A549 (cell line): ENCODE data around the gene TMCC3. TPM values are rescaled to one million over a fixed set of nuclear protein-coding genes. Genes with fewer than 3 reads are reported as not detected.

Experiments
- ATAC-seq, 2 experiments: fragments of 200-7000 bp in 1 of 2; fragments of >200 bp in 1 of 2; cut with Nextera tagmentation in 1 of 2; cut with Tn5 transposase in 1 of 2; 3 replicates each; pipeline versions ENCODE4 v1.8.0 to v1.9.1; 2018 to 2020; ENCODE audit warnings: mild to moderate bottlenecking in 1 of 2, moderate library complexity in 1 of 2
- CTCF ChIA-PET: fragments of 300-600 bp; sonication (Branson Sonifier 250); formaldehyde crosslinking; extraction: SDS; loops from one replicate; lab custom pipeline; 2021; ENCODE audit warnings: antibody characterized with exemption, inconsistent platforms; lab: Yijun Ruan, JAX
- POLR2A ChIA-PET: fragments of 350-600 bp; formaldehyde crosslinking; extraction: SDS; loops from one replicate; lab custom pipeline; 2021; ENCODE audit warnings: antibody characterized with exemption, inconsistent platforms; lab: Yijun Ruan, JAX
- DNase-seq, 2 experiments: peaks; one replicate each; pipeline versions ENCODE4 v3.0.0 to v3.0.0-alpha.2; 2011 to 2016; ENCODE audit warnings: low read depth in 1 of 2, low spot score in 1 of 2
- FAIRE-seq: peaks from 2 replicates; lab custom pipeline; 2011; peaks lifted over from hg19 to GRCh38; lab: Jason Lieb, UNC
- H3K27ac ChIP-seq, 2 experiments: fragments of >200 bp; sonication (Bioruptor Twin); formaldehyde crosslinking; 3 replicates each; pipeline ENCODE4 v1.5.1; 2016 to 2017
- H3K4me1 ChIP-seq: fragments of >200 bp; sonication (Bioruptor Twin); formaldehyde crosslinking; 3 replicates; pipeline ENCODE4 v1.6.1; 2016
- H3K4me2 ChIP-seq: fragments of >200 bp; sonication (Bioruptor Twin); formaldehyde crosslinking; 3 replicates; pipeline ENCODE4 v1.6.1; 2016
- H3K4me3 ChIP-seq: fragments of >200 bp; sonication (Bioruptor Twin); formaldehyde crosslinking; 3 replicates; pipeline ENCODE4 v1.5.1; 2016
- H3K9me3 ChIP-seq: fragments of >200 bp; sonication (Bioruptor Twin); formaldehyde crosslinking; 3 replicates; pipeline ENCODE4 v1.6.1; 2016
- CHD4 ChIP-seq: fragments of 200-600 bp; sonication (generic); IDR thresholded peaks from 2 replicates; pipeline ENCODE4 v1.6.1; 2016; ENCODE audit warnings: antibody characterized with exemption, mild to moderate bottlenecking, borderline replicate concordance
- E2F6 ChIP-seq: IDR thresholded peaks from 2 replicates; pipeline ENCODE4 v1.6.1; 2012; ENCODE audit warnings: low read depth, borderline replicate concordance
- ESRRA ChIP-seq: fragments of 150-350 bp; IDR thresholded peaks from 2 replicates; pipeline ENCODE4 v1.6.1; 2014; ENCODE audit warnings: mild to moderate bottlenecking, low read length, borderline replicate concordance
- FOSL2 ChIP-seq, 2 experiments: fragments of 450-650 bp in 1 of 2; fragments of >200 bp in 1 of 2; sonication (Bioruptor Twin) in 1 of 2; formaldehyde crosslinking; IDR thresholded peaks; 2 replicates each; pipeline versions ENCODE4 v1.5.0 to v1.6.1; 2016 to 2020; ENCODE audit warnings: mild to moderate bottlenecking in 1 of 2, moderate library complexity in 1 of 2
- FOXS1 ChIP-seq: fragments of 250-450 bp; sonication (Bioruptor Pico); IDR thresholded peaks from 2 replicates; pipeline ENCODE4 v1.5.0; 2020; ENCODE audit warnings: mild to moderate bottlenecking, moderate library complexity
- HES2 ChIP-seq: fragments of >200 bp; sonication (Bioruptor Twin); formaldehyde crosslinking; IDR thresholded peaks from 2 replicates; pipeline ENCODE4 v1.6.1; 2016
- HEYL ChIP-seq: fragments of 250-450 bp; sonication (Bioruptor Pico); IDR thresholded peaks from 2 replicates; pipeline ENCODE4 v1.8.0; 2021; ENCODE audit warnings: mild to moderate bottlenecking, moderate library complexity
- HMGXB4 ChIP-seq: fragments of 250-450 bp; sonication (Bioruptor Pico); IDR thresholded peaks from 2 replicates; pipeline ENCODE4 v1.5.0; 2021; ENCODE audit warnings: mild to moderate bottlenecking, moderate library complexity, borderline replicate concordance
- HOXB5 ChIP-seq: fragments of 250-450 bp; sonication (Bioruptor Pico); IDR thresholded peaks from 2 replicates; pipeline ENCODE4 v1.5.0; 2020; ENCODE audit warnings: mild to moderate bottlenecking, moderate library complexity
- KDM5A ChIP-seq: fragments of 200-600 bp; sonication (generic); IDR thresholded peaks from 2 replicates; pipeline ENCODE4 v1.6.1; 2016; ENCODE audit warnings: antibody characterized with exemption, mild to moderate bottlenecking
- MYC ChIP-seq: IDR thresholded peaks from 2 replicates; pipeline ENCODE4 v1.6.1; 2012; ENCODE audit warnings: mild to moderate bottlenecking, inconsistent platforms, low read length, improper control_type of control experiment, borderline replicate concordance
- NFE2L2 ChIP-seq: fragments of 150-350 bp; conservative IDR thresholded peaks from 2 replicates; pipeline ENCODE4 v1.6.1; 2014; ENCODE audit warnings: low read length
- PHF8 ChIP-seq: fragments of 200-600 bp; sonication (generic); IDR thresholded peaks from 2 replicates; pipeline ENCODE4 v1.6.1; 2016; ENCODE audit warnings: low read depth, mild to moderate bottlenecking, antibody characterized with exemption, moderate library complexity, borderline replicate concordance
- RARB ChIP-seq: fragments of 250-450 bp; sonication (Bioruptor Pico); IDR thresholded peaks from 2 replicates; pipeline ENCODE4 v1.8.0; 2021; ENCODE audit warnings: mild to moderate bottlenecking, moderate library complexity
- RCOR1 ChIP-seq: fragments of 150-350 bp; IDR thresholded peaks from 2 replicates; pipeline ENCODE4 v1.6.1; 2014; ENCODE audit warnings: antibody characterized with exemption, low read length, low read depth
- RFX5 ChIP-seq: fragments of 450-650 bp; IDR thresholded peaks from 2 replicates; pipeline ENCODE4 v1.7.1; 2014; ENCODE audit warnings: antibody characterized with exemption, mild to moderate bottlenecking, moderate library complexity
- SMC3 ChIP-seq: fragments of >200 bp; sonication (Bioruptor Twin); formaldehyde crosslinking; IDR thresholded peaks from 3 replicates; pipeline ENCODE4 v1.6.1; 2018; ENCODE audit warnings: inconsistent platforms
- SREBF2 ChIP-seq: fragments of 450-650 bp; IDR thresholded peaks from 2 replicates; pipeline ENCODE4 v1.6.1; 2014; ENCODE audit warnings: mild to moderate bottlenecking, moderate library complexity
- TP53 ChIP-seq: fragments of 250-450 bp; sonication (Bioruptor Pico); IDR thresholded peaks from 2 replicates; pipeline ENCODE4 v1.5.0; 2021; ENCODE audit warnings: mild to moderate bottlenecking, moderate library complexity
- ZC3H11A ChIP-seq: fragments of 450-650 bp; IDR thresholded peaks from 2 replicates; pipeline ENCODE4 v1.6.1; 2014; ENCODE audit warnings: antibody characterized with exemption, mild to moderate bottlenecking
- ZFP36 ChIP-seq: fragments of 450-650 bp; IDR thresholded peaks from 2 replicates; pipeline ENCODE4 v1.6.1; 2014; ENCODE audit warnings: borderline replicate concordance; ENCODE audit not compliant: partially characterized antibody
- WGBS: methylation state at CpG from one replicate; pipeline ENCODE4 v1.1.6; 2017; ENCODE audit errors: missing lambda C conversion rate; 5-methylcytosine and 5-hydroxymethylcytosine counted together
- polyA plus RNA-seq, 4 experiments: library from polyadenylated mRNA; depleted of rRNA in 3 of 4; stranded (reverse); fragments of >200 nt; fragmentation: RNase III in 1 of 4; extraction: RNeasy Plus Mini Kit Qiagen cat#74134 plus additional on column Dnase treatment in 1 of 4; gene quantifications; 2 replicates in 3 of 4; 3 replicates in 1 of 4; pipeline ENCODE4 v1.2.3, GENCODE V29; 2011 to 2017
- TF ChIP-seq, protein P1 (sequence below): IDR thresholded peaks from 2 replicates; pipeline ENCODE4 v1.6.1; 2012
- TF ChIP-seq, protein P2 (sequence below): fragments of >200 bp; sonication (Bioruptor Twin); formaldehyde crosslinking; IDR thresholded peaks from 3 replicates; pipeline ENCODE4 v1.6.1; 2016

The TMCC3 gene
- polyA plus RNA-seq, 2 of the 4 experiments (the other 2 are of a cell fraction), result 0.50 to 0.62 TPM

DNA sequence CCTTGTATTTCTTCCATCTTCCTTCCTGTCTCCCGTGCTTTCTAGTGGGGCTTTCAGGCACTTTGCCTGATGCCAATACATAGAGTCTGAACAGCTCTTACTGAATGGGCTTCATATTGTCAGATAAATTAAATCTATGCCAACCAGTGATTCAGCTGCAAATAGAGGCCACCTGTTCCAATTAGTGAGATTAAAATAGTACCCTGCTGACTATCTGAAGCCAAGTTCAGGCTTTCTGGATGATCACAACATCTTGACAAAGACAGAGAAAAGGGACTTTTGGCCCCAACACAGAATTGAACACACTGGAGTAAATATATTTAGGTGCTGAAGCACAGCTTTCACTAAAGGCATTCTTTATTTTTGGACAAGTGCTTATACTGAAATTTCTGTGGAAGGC is 11.8 kb downstream of the TMCC3 start:
- Histone ChIP-seq H3K27ac (no peak overlapping the region), H3K4me3 (no peak overlapping the region), H3K4me1 (no peaks in the 10 kb centered on the region), H3K9me3 (no peaks in the 10 kb centered on the region), H3K4me2 (no peak overlapping the region)
- no peak for DNase-seq
- POLR2A ChIA-PET, result no interaction called here
- FAIRE-seq, result no peak
- 68% methylated on average over 1 of the region's 1 CpG for WGBS
- ATAC-seq, result no peak
- no peak for TF ChIP-seq HOXB5 (CRISPR knock-in tag)
- TF ChIP-seq, all 56 proteins: peak for 0
- CTCF ChIA-PET, result interaction anchor here (0.9 kb wide), 1 partner anchor 9 kb away, joined by 3 read pairs; no protein-coding TSS in a partner anchor

- Histone ChIP-seq H3K4me3 (no peak overlapping the region), H3K4me1 (no peaks in the 10 kb centered on the region), H3K9me3 (no peaks in the 10 kb centered on the region), H3K27ac (no peak overlapping the region)
- FAIRE-seq (no peak), ATAC-seq (no peak)
- 77% methylated on average over 4 of the region's 4 CpGs for WGBS
- TF ChIP-seq NFE2L2 (no peak), TP53 (CRISPR knock-in tag) (no peak), FOSL2 (IDR thresholded peaks at IDR 0.05) (no peak), FOSL2 (CRISPR knock-in tag; IDR thresholded peaks at IDR 0.05) (no peak), E2F6 (no peak), RCOR1 (no peak), KDM5A (no peak)
- TF ChIP-seq, protein P1, sequence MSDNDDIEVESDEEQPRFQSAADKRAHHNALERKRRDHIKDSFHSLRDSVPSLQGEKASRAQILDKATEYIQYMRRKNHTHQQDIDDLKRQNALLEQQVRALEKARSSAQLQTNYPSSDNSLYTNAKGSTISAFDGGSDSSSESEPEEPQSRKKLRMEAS, result no peak
- TF ChIP-seq, all 56 proteins: peak for 0
- no peak overlapping the region for H3K4me2 ChIP-seq
- POLR2A ChIA-PET, result no interaction called here
- DNase-seq, result no peak
- CTCF ChIA-PET, result interaction anchor here (0.7 to 1.0 kb wide), 2 partner anchors 15 to 17 kb away, joined by 3 read pairs; no protein-coding TSS in a partner anchor
Observed at GRCh38 chr12:94637390-94638113, 12.8 kb downstream of the TMCC3 start.

GRCh38 chr12:94636462-94637085 is 13.8 kb downstream of the TMCC3 start:
- ATAC-seq (no peak), DNase-seq (no peak), FAIRE-seq (no peak)
- POLR2A ChIA-PET, result no interaction called here
- Histone ChIP-seq H3K4me2 (no peak overlapping the region), H3K4me1 (no peaks in the 10 kb centered on the region), H3K9me3 (no peaks in the 10 kb centered on the region), H3K4me3 (no peak overlapping the region), H3K27ac (no peak overlapping the region)
- 51% methylated on average over 3 of the region's 3 CpGs for WGBS
- CTCF ChIA-PET, result interaction anchor here (0.6 to 1.0 kb wide), 3 partner anchors 15 to 16 kb away, joined by 3 read pairs; no protein-coding TSS in a partner anchor
- TF ChIP-seq MYC, result no peak
- no peak for TF ChIP-seq FOSL2 (IDR thresholded peaks at IDR 0.05)
- TF ChIP-seq FOSL2 (CRISPR knock-in tag; IDR thresholded peaks at IDR 0.05), result no peak
- no peak for TF ChIP-seq CHD4
- no peak for TF ChIP-seq RARB (CRISPR knock-in tag)

DNA sequence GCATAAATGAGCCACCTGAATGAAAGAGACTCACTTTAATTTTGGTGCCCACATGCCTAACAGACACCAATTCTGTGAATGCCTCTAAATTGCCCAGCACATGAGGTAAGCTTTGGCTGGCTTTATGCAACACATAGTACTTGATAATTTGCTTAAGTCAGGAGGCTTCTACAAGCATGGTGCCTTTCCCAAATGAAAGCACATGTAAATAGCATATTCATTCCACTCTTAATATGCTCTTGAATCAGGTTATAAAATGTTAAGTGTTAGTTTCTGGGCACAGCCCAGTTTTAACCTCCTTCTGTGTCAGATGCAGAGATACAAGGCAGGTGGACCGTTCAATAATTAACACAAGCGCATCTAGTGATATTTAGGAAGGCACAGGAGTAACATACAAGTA is 15.6 kb downstream of the TMCC3 start:
- Histone ChIP-seq H3K9me3 (no peaks in the 10 kb centered on the region), H3K4me1 (no peaks in the 10 kb centered on the region), H3K4me3 (no peak overlapping the region), H3K4me2 (no peak overlapping the region), H3K27ac (no peak overlapping the region)
- no peak for TF ChIP-seq KDM5A
- no peak for TF ChIP-seq ESRRA
- no peak for TF ChIP-seq FOXS1 (CRISPR knock-in tag)
- TF ChIP-seq SREBF2, result no peak
- TF ChIP-seq PHF8, result no peak
- no peak for TF ChIP-seq HEYL (CRISPR knock-in tag)
- TF ChIP-seq ZC3H11A, result no peak
- TF ChIP-seq HMGXB4 (CRISPR knock-in tag), result no peak
- TF ChIP-seq HES2, result no peak
- no peak for TF ChIP-seq HOXB5 (CRISPR knock-in tag)
- no peak for TF ChIP-seq SMC3
- TF ChIP-seq RFX5, result no peak
- no peak for TF ChIP-seq E2F6
- TF ChIP-seq, protein P2, sequence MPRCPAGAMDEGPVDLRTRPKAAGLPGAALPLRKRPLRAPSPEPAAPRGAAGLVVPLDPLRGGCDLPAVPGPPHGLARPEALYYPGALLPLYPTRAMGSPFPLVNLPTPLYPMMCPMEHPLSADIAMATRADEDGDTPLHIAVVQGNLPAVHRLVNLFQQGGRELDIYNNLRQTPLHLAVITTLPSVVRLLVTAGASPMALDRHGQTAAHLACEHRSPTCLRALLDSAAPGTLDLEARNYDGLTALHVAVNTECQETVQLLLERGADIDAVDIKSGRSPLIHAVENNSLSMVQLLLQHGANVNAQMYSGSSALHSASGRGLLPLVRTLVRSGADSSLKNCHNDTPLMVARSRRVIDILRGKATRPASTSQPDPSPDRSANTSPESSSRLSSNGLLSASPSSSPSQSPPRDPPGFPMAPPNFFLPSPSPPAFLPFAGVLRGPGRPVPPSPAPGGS, result no peak
- no peak for TF ChIP-seq ZFP36
- FAIRE-seq (no peak), DNase-seq (no peak), ATAC-seq (no peak)
- CTCF ChIA-PET, result interaction anchor here (1.0 kb wide), 1 partner anchor 13 kb away, joined by 3 read pairs; no protein-coding TSS in a partner anchor
- WGBS, result 62% methylated on average over 2 of the region's 2 CpGs
- POLR2A ChIA-PET, result no interaction called here
